A549 (cell line): ENCODE data around the gene PITX3. TPM values are rescaled to one million over a fixed set of nuclear protein-coding genes. Genes with fewer than 3 reads are reported as not detected.
"Not testable (repeated sequence)": the region's sequence is repeated elsewhere in the genome, so short reads cannot be mapped to it uniquely, and the experiment has no call there.

Experiments
- ATAC-seq, 2 experiments: fragments of 200-7000 bp in 1 of 2; fragments of >200 bp in 1 of 2; cut with Nextera tagmentation in 1 of 2; cut with Tn5 transposase in 1 of 2; 3 replicates each; pipeline versions ENCODE4 v1.8.0 to v1.9.1; 2018 to 2020; ENCODE audit warnings: mild to moderate bottlenecking in 1 of 2, moderate library complexity in 1 of 2
- CTCF ChIA-PET: fragments of 300-600 bp; sonication (Branson Sonifier 250); formaldehyde crosslinking; extraction: SDS; loops from one replicate; lab custom pipeline; 2021; ENCODE audit warnings: antibody characterized with exemption, inconsistent platforms; lab: Yijun Ruan, JAX
- POLR2A ChIA-PET: fragments of 350-600 bp; formaldehyde crosslinking; extraction: SDS; loops from one replicate; lab custom pipeline; 2021; ENCODE audit warnings: antibody characterized with exemption, inconsistent platforms; lab: Yijun Ruan, JAX
- DNase-seq, 2 experiments: peaks; one replicate each; pipeline versions ENCODE4 v3.0.0 to v3.0.0-alpha.2; 2011 to 2016; ENCODE audit warnings: low read depth in 1 of 2, low spot score in 1 of 2
- FAIRE-seq: peaks from 2 replicates; lab custom pipeline; 2011; peaks lifted over from hg19 to GRCh38; lab: Jason Lieb, UNC
- H3K27ac ChIP-seq, 2 experiments: fragments of >200 bp; sonication (Bioruptor Twin); formaldehyde crosslinking; 3 replicates each; pipeline ENCODE4 v1.5.1; 2016 to 2017
- H3K4me1 ChIP-seq: fragments of >200 bp; sonication (Bioruptor Twin); formaldehyde crosslinking; 3 replicates; pipeline ENCODE4 v1.6.1; 2016
- H3K4me2 ChIP-seq: fragments of >200 bp; sonication (Bioruptor Twin); formaldehyde crosslinking; 3 replicates; pipeline ENCODE4 v1.6.1; 2016
- H3K4me3 ChIP-seq: fragments of >200 bp; sonication (Bioruptor Twin); formaldehyde crosslinking; 3 replicates; pipeline ENCODE4 v1.5.1; 2016
- H3K9me3 ChIP-seq: fragments of >200 bp; sonication (Bioruptor Twin); formaldehyde crosslinking; 3 replicates; pipeline ENCODE4 v1.6.1; 2016
- ATOH8 ChIP-seq: fragments of 250-450 bp; sonication (Bioruptor Pico); IDR thresholded peaks from 2 replicates; pipeline ENCODE4 v1.5.0; 2020; ENCODE audit warnings: low read depth, mild to moderate bottlenecking, moderate library complexity
- BHLHE40 ChIP-seq: IDR thresholded peaks from 2 replicates; pipeline ENCODE4 v1.6.1; 2012; ENCODE audit warnings: low read depth, low read length, inconsistent platforms
- CHD2 ChIP-seq: fragments of 150-350 bp; IDR thresholded peaks from 2 replicates; pipeline ENCODE4 v1.6.1; 2014; ENCODE audit warnings: low read length; ENCODE audit not compliant: partially characterized antibody
- CHD4 ChIP-seq: fragments of 200-600 bp; sonication (generic); IDR thresholded peaks from 2 replicates; pipeline ENCODE4 v1.6.1; 2016; ENCODE audit warnings: antibody characterized with exemption, mild to moderate bottlenecking, borderline replicate concordance
- E2F6 ChIP-seq: IDR thresholded peaks from 2 replicates; pipeline ENCODE4 v1.6.1; 2012; ENCODE audit warnings: low read depth, borderline replicate concordance
- EP300 ChIP-seq, 2 experiments: fragments of >200 bp; sonication (Bioruptor Twin); formaldehyde crosslinking; IDR thresholded peaks; 2 replicates in 1 of 2; 3 replicates in 1 of 2; pipeline ENCODE4 v1.6.1; 2016 to 2017
- ESRRA ChIP-seq: fragments of 150-350 bp; IDR thresholded peaks from 2 replicates; pipeline ENCODE4 v1.6.1; 2014; ENCODE audit warnings: mild to moderate bottlenecking, low read length, borderline replicate concordance
- FOSL2 ChIP-seq, 2 experiments: fragments of 450-650 bp in 1 of 2; fragments of >200 bp in 1 of 2; sonication (Bioruptor Twin) in 1 of 2; formaldehyde crosslinking; IDR thresholded peaks; 2 replicates each; pipeline versions ENCODE4 v1.5.0 to v1.6.1; 2016 to 2020; ENCODE audit warnings: mild to moderate bottlenecking in 1 of 2, moderate library complexity in 1 of 2
- GATA3 ChIP-seq: IDR thresholded peaks from 2 replicates; pipeline ENCODE4 v1.6.1; 2012; ENCODE audit warnings: borderline replicate concordance
- HEYL ChIP-seq: fragments of 250-450 bp; sonication (Bioruptor Pico); IDR thresholded peaks from 2 replicates; pipeline ENCODE4 v1.8.0; 2021; ENCODE audit warnings: mild to moderate bottlenecking, moderate library complexity
- HOXB13 ChIP-seq: fragments of 250-450 bp; sonication (Bioruptor Pico); IDR thresholded peaks from 2 replicates; pipeline ENCODE4 v1.5.0; 2020; ENCODE audit warnings: low read depth, mild to moderate bottlenecking, moderate library complexity
- HOXB5 ChIP-seq: fragments of 250-450 bp; sonication (Bioruptor Pico); IDR thresholded peaks from 2 replicates; pipeline ENCODE4 v1.5.0; 2020; ENCODE audit warnings: mild to moderate bottlenecking, moderate library complexity
- MAZ ChIP-seq: fragments of 150-350 bp; IDR thresholded peaks from 2 replicates; pipeline ENCODE4 v1.6.1; 2014; ENCODE audit warnings: antibody characterized with exemption, low read depth, low read length, borderline replicate concordance
- PBX3 ChIP-seq: IDR thresholded peaks from 2 replicates; pipeline ENCODE4 v1.6.1; 2012
- POLR2A ChIP-seq: IDR thresholded peaks from 2 replicates; pipeline ENCODE4 v1.6.1; 2012; ENCODE audit warnings: mild to moderate bottlenecking, low read length
- POLR2AphosphoS2 ChIP-seq: conservative IDR thresholded peaks from 2 replicates; pipeline ENCODE4 v1.6.1; 2012; ENCODE audit warnings: low read length, improper control_type of control experiment, inconsistent platforms
- RARB ChIP-seq: fragments of 250-450 bp; sonication (Bioruptor Pico); IDR thresholded peaks from 2 replicates; pipeline ENCODE4 v1.8.0; 2021; ENCODE audit warnings: mild to moderate bottlenecking, moderate library complexity
- RCOR1 ChIP-seq: fragments of 150-350 bp; IDR thresholded peaks from 2 replicates; pipeline ENCODE4 v1.6.1; 2014; ENCODE audit warnings: antibody characterized with exemption, low read length, low read depth
- REST ChIP-seq: fragments of 200-600 bp; sonication (generic); IDR thresholded peaks from 2 replicates; pipeline ENCODE4 v1.6.1; 2016; ENCODE audit warnings: antibody characterized with exemption, mild to moderate bottlenecking, moderate library complexity
- RFX5 ChIP-seq: fragments of 450-650 bp; IDR thresholded peaks from 2 replicates; pipeline ENCODE4 v1.7.1; 2014; ENCODE audit warnings: antibody characterized with exemption, mild to moderate bottlenecking, moderate library complexity
- RNF2 ChIP-seq: fragments of 200-600 bp; sonication (generic); IDR thresholded peaks from 2 replicates; pipeline ENCODE4 v1.6.1; 2016; ENCODE audit warnings: low read depth, mild to moderate bottlenecking, antibody characterized with exemption, moderate library complexity, borderline replicate concordance
- SMC3 ChIP-seq: fragments of >200 bp; sonication (Bioruptor Twin); formaldehyde crosslinking; IDR thresholded peaks from 3 replicates; pipeline ENCODE4 v1.6.1; 2018; ENCODE audit warnings: inconsistent platforms
- ZFP36 ChIP-seq: fragments of 450-650 bp; IDR thresholded peaks from 2 replicates; pipeline ENCODE4 v1.6.1; 2014; ENCODE audit warnings: borderline replicate concordance; ENCODE audit not compliant: partially characterized antibody
- ZNF302 ChIP-seq: fragments of 250-450 bp; sonication (Bioruptor Pico); IDR thresholded peaks from 2 replicates; pipeline ENCODE4 v1.9.0; 2021; ENCODE audit warnings: inconsistent platforms, mild to moderate bottlenecking, moderate library complexity
- ZSCAN20 ChIP-seq: fragments of 250-450 bp; sonication (Bioruptor Pico); IDR thresholded peaks from 2 replicates; pipeline ENCODE4 v1.8.0; 2022; ENCODE audit warnings: mild to moderate bottlenecking, moderate library complexity
- WGBS: methylation state at CpG from one replicate; pipeline ENCODE4 v1.1.6; 2017; ENCODE audit errors: missing lambda C conversion rate; 5-methylcytosine and 5-hydroxymethylcytosine counted together
- polyA plus RNA-seq, 4 experiments: library from polyadenylated mRNA; depleted of rRNA in 3 of 4; stranded (reverse); fragments of >200 nt; fragmentation: RNase III in 1 of 4; extraction: RNeasy Plus Mini Kit Qiagen cat#74134 plus additional on column Dnase treatment in 1 of 4; gene quantifications; 2 replicates in 3 of 4; 3 replicates in 1 of 4; pipeline ENCODE4 v1.2.3, GENCODE V29; 2011 to 2017

PITX3 gene
- polyA plus RNA-seq, 2 of the 4 experiments (the other 2 are of a cell fraction) = 0.09 TPM; not detected in 1

- not testable (repeated sequence) for TF ChIP-seq FOSL2 (IDR thresholded peaks at IDR 0.05)
- peak; percentile 30; the same call in 1 of the 2 replicates for TF ChIP-seq FOSL2 (CRISPR knock-in tag; IDR thresholded peaks at IDR 0.05)
- TF ChIP-seq, all 56 proteins: peak for 1; not testable (repeated sequence) for 55
- 81% methylated on average over 3 of the region's 3 CpGs for WGBS
- H3K9me3 ChIP-seq, H3K4me3 ChIP-seq, FAIRE-seq, H3K4me1 ChIP-seq, H3K4me2 ChIP-seq, ATAC-seq, DNase-seq, POLR2A ChIA-PET, H3K27ac ChIP-seq: not testable (repeated sequence)
- CTCF ChIA-PET = interaction anchor here (0.7 to 10.7 kb wide), 4 partner anchors 12 to 147 kb away, joined by 3 to 116 read pairs (median 10); partner anchors contain the start of gene ELOVL3
Observed at GRCh38 chr10:102252508-102252907, 11.2 kb upstream of the PITX3 start.

- H3K27ac ChIP-seq = no peak overlapping the region
- FAIRE-seq (no peak), ATAC-seq (no peak), DNase-seq (no peak)
- POLR2A ChIA-PET = no interaction called here
- CTCF ChIA-PET = interaction anchor here (0.7 to 10.7 kb wide), 8 partner anchors 17 to 121 kb away, joined by 3 to 116 read pairs (median 4); partner anchors contain the start of gene ELOVL3
- H3K4me2 ChIP-seq = peak overlapping the region; percentile 82; the same call in 2 of the 3 replicates
- H3K4me1 ChIP-seq = peaks cover 24% of the 10 kb centered on the region
- H3K9me3 ChIP-seq = no peaks in the 10 kb centered on the region
- H3K4me3 ChIP-seq = no peak overlapping the region
- TF ChIP-seq E2F6 (no peak), HOXB5 (CRISPR knock-in tag) (no peak), GATA3 (no peak), ZSCAN20 (CRISPR knock-in tag) (no peak), RFX5 (no peak), ZFP36 (no peak), RARB (CRISPR knock-in tag) (no peak), POLR2AphosphoS2 (no peak), HEYL (CRISPR knock-in tag) (no peak), RCOR1 (no peak), ZNF302 (CRISPR knock-in tag) (no peak), ESRRA (no peak), FOSL2 (IDR thresholded peaks at IDR 0.05) (no peak), FOSL2 (CRISPR knock-in tag; IDR thresholded peaks at IDR 0.05) (no peak), POLR2A (no peak), REST (no peak), HOXB13 (CRISPR knock-in tag) (no peak)
Observed at GRCh38 chr10:102247734-102248133, 6.4 kb upstream of the PITX3 start.

- FAIRE-seq = no peak
- Histone ChIP-seq H3K27ac (peak overlapping the region; percentile 83 to 88; a peak in 5 of 6 replicates), H3K4me1 (peaks cover 28% of the 10 kb centered on the region), H3K4me3 (peak overlapping the region; percentile 84), H3K9me3 (no peaks in the 10 kb centered on the region), H3K4me2 (peak overlapping the region; percentile 82)
- DNase-seq = no peak
- WGBS = 23% methylated on average over 3 of the region's 3 CpGs
- no peak for ATAC-seq
- CTCF ChIA-PET = interaction anchor here (0.6 to 4.9 kb wide), 6 partner anchors 9 to 106 kb away, joined by 3 to 50 read pairs (median 4); no protein-coding TSS in a partner anchor
- POLR2A ChIA-PET = no interaction called here
- TF ChIP-seq E2F6 = no peak
- TF ChIP-seq CHD4 = no peak
- no peak for TF ChIP-seq ZNF302 (CRISPR knock-in tag)
- TF ChIP-seq ESRRA = no peak
- no peak for TF ChIP-seq MAZ
- TF ChIP-seq RNF2 = no peak
- TF ChIP-seq GATA3 = no peak
- TF ChIP-seq ATOH8 (CRISPR knock-in tag) = no peak
- no peak for TF ChIP-seq SMC3
- no peak for TF ChIP-seq CHD2
- TF ChIP-seq EP300 (IDR thresholded peaks at IDR 0.05) = no peak
- TF ChIP-seq PBX3 = no peak
- no peak for TF ChIP-seq BHLHE40
- TF ChIP-seq HEYL (CRISPR knock-in tag) = no peak
- no peak for TF ChIP-seq RCOR1
- no peak for TF ChIP-seq RFX5
Observed at GRCh38 chr10:102246261-102246660, 4.9 kb upstream of the PITX3 start.
